Activated naive CD8-positive, alpha-beta T cell treated with anti-CD3 and anti-CD28 coated beads, Interleukin-2, amount 10 ng/mL, durations not matched to agents 7 days and 5 days (primary cell): ENCODE data around the gene SPATS2L. TPM values are rescaled to one million over a fixed set of nuclear protein-coding genes. Genes with fewer than 3 reads are reported as not detected.

Experiments used
- ATAC-seq: fragments of 150-1000 bp; cut with Tn5 transposase; one replicate; pipeline ENCODE4 v1.10.0; 2021; ENCODE audit warnings: low read depth, moderate library complexity
- POLR2A ChIA-PET: fragments of 350-600 bp; sonication (Branson Sonifier 250); formaldehyde crosslinking; loops from one replicate; lab custom pipeline; 2021; ENCODE audit warnings: antibody characterized with exemption; lab: Charles Lee
- DNase-seq: peaks from one replicate; pipeline ENCODE4 v3.0.0; 2021
- H3K27ac Mint-ChIP-seq: one replicate; pipeline ENCODE4 v1.8.0; 2022; ENCODE audit warnings: mild to moderate bottlenecking, mixed read lengths
- H3K27me3 Mint-ChIP-seq: one replicate; pipeline ENCODE4 v1.8.0; 2022; ENCODE audit warnings: mild to moderate bottlenecking, moderate library complexity, mixed read lengths
- H3K36me3 Mint-ChIP-seq: one replicate; pipeline ENCODE4 v1.8.0; 2021; ENCODE audit warnings: mild to moderate bottlenecking, mixed read lengths
- H3K4me1 Mint-ChIP-seq: one replicate; pipeline ENCODE4 v1.8.0; 2021; ENCODE audit warnings: mixed read lengths
- H3K4me3 Mint-ChIP-seq: one replicate; pipeline ENCODE4 v1.8.0; 2022; ENCODE audit warnings: mild to moderate bottlenecking, moderate library complexity, mixed read lengths
- H3K9me3 Mint-ChIP-seq: one replicate; pipeline ENCODE4 v1.8.0; 2021; ENCODE audit warnings: mixed read lengths
- total RNA-seq, 2 experiments: library from RNA; stranded (reverse); gene quantifications; one replicate each; pipeline ENCODE4 v1.2.3, GENCODE V29; 2021

Gene SPATS2L
- total RNA-seq, 2 experiments from 2014 or later, result 46.3 to 47.1 TPM

DNA sequence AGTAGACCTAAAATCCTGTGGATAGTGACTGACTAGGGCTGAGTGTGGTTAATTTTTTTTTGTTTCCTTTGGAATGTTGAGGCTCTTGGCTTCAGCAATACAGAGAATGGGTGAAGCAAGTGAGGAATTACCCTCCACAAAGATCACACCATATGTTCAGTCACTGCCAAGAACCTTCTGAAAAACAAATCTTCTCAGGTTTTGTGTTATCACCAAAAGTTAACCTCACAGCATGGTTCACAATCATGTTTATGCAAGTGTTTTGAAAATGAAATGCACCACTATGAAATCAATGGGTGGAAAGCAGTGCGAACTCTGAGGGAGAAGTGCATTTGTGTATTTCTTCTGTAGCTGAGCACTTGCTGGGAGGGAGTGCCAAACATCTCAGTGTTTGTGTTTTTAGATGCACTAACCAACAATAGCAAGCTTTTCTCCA is 44.4 kb downstream of the SPATS2L start:
- Mint-ChIP-seq H3K4me1 (peaks cover 4% of the 10 kb centered on the region), H3K9me3 (no peaks in the 10 kb centered on the region), H3K27ac (no peak overlapping the region), H3K4me3 (no peak overlapping the region), H3K36me3 (peaks cover 6% of the 10 kb centered on the region), H3K27me3 (no peaks in the 10 kb centered on the region)
- POLR2A ChIA-PET, result no interaction called here
- ATAC-seq (no peak), DNase-seq (no peak)

DNA sequence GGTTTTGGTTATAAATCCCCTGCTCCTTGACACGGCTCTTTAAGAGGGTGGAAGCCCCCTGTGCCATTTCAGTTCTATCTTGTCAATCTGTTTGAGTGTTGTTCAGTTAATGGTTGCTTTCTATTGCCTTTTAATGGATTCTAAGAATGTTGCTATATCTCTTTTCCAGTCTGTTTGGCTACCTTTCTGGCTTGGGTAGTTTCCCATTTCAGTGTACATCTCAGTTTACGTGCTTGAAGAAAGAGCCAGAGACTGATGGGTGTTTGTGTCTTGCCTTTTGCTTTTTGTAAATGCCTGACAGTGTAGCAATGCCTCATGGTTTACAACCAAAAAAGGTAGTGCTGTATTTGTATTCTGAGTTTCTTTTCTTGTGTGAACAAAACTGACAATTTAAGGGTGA is 45.3 kb downstream of the SPATS2L start:
- DNase-seq, result no peak
- ATAC-seq, result no peak
- Mint-ChIP-seq H3K4me1 (peaks cover 2% of the 10 kb centered on the region), H3K4me3 (no peak overlapping the region), H3K27me3 (no peaks in the 10 kb centered on the region), H3K36me3 (peaks cover 6% of the 10 kb centered on the region), H3K9me3 (no peaks in the 10 kb centered on the region), H3K27ac (no peak overlapping the region)
- POLR2A ChIA-PET, result no interaction called here

DNA sequence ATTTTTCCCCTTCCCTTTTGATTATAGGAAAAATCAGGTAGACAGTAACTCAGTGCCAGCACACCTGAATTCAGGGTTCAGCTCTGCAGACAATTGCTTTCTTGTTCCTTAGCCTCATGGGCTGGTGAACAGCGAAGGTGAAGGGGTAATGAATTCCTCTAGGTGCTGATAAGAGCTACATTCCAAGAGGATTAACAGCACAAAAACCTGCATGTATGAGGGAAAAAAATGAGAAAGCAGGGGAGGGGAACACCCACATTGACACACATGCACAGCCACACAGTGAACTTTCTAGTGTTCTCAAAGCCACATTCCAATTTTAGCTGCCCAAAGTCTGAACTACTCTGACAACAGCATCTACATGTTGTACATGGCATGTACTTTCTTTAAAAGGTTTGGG is 46.1 kb downstream of the SPATS2L start:
- DNase-seq (no peak), ATAC-seq (no peak)
- H3K4me1 Mint-ChIP-seq, result peaks cover 2% of the 10 kb centered on the region
- POLR2A ChIA-PET, result no interaction called here
- H3K27ac Mint-ChIP-seq, result no peak overlapping the region
- no peaks in the 10 kb centered on the region for H3K27me3 Mint-ChIP-seq
- H3K36me3 Mint-ChIP-seq, result peaks cover 6% of the 10 kb centered on the region
- H3K4me3 Mint-ChIP-seq, result no peak overlapping the region
- H3K9me3 Mint-ChIP-seq, result no peaks in the 10 kb centered on the region

DNA sequence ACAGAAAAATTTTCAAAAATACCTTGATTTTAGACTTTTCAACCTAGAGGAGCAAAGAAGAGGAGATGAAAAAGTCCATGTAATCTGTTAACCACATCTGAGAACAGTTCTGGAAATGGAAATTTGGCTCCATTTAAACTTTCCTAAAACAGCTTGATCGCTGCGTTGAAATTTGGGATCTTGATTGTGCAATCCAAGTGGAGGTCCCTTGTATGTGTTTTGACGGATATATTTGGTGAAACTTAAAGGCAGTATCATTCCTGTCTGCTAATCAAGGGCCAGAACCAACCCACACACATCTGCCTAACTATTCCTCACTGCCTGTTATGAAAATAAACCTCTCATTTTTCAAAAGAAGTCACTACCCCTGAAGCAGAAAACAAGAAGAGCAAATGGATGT is 46.6 kb downstream of the SPATS2L start:
- peaks cover 2% of the 10 kb centered on the region for H3K4me1 Mint-ChIP-seq
- POLR2A ChIA-PET, result no interaction called here
- H3K27me3 Mint-ChIP-seq, result no peaks in the 10 kb centered on the region
- no peaks in the 10 kb centered on the region for H3K9me3 Mint-ChIP-seq
- no peak overlapping the region for H3K27ac Mint-ChIP-seq
- DNase-seq (no peak), ATAC-seq (no peak)
- H3K36me3 Mint-ChIP-seq, result peaks cover 6% of the 10 kb centered on the region
- H3K4me3 Mint-ChIP-seq, result no peak overlapping the region

DNA sequence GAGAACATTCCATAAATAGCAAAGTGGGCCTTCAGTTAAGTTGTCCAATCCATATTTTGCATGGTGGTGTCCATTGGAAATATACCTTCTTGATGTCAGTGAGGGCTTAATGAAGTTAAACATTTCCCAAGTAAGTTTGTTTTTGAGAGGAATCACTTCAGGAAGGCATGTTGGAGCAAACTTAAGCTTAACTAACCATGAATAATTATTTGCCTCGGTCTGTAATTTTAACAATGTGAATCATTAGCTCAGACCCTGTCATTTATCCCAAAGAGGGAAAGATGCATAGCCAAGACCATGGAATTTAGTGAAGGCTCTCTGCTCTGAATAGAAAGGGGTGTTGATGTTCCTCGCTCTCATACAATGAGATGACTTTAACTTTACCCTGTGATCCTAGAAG is 47.4 kb downstream of the SPATS2L start:
- Mint-ChIP-seq H3K9me3 (no peaks in the 10 kb centered on the region), H3K4me3 (no peak overlapping the region), H3K4me1 (peaks cover 2% of the 10 kb centered on the region), H3K36me3 (peaks cover 8% of the 10 kb centered on the region), H3K27ac (no peak overlapping the region), H3K27me3 (peaks cover 2% of the 10 kb centered on the region)
- no peak for DNase-seq
- ATAC-seq, result no peak
- POLR2A ChIA-PET, result no interaction called here

DNA sequence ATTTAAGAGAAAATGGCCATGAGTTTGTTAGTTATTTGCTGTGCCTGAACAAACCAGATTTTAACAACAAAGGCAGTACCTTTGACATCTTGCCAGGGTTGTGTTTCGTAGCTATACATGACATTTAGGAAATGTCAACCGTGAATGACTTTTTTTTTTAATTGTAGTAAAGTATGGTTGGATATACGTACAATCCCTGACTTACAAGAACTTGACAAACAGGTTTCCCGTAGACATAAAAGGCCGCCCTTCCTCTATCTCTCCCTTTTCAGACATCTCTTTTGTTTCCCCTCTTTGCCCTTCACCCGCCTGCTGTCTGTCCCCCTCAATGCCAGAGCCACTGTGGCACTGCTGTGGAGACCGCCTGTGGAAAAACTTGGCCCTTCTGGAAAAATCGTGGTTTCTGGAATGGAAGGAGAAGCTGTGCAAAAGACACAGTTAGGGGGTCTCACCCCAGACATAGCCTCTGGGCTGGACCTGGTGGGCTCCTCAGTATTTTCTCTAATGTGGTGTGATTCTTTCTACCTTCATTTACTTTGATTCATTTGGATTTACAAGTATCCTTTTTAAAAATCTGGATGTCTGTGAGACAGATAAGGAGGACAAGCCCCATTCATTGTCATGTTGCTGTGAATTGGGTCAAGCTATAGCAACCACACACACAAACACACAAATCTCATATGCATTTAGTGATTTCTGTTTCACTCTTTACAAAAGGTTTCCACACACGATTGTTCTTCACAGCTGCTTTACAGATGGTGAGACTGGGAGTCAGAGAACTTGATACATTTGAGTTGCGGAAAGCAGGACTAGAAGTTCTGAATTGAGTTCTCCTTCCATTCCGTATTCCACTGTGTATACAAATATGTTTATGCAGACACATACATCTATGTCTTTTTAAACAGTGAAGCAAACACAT is 48.6 kb downstream of the SPATS2L start:
- POLR2A ChIA-PET, result no interaction called here
- peaks cover 2% of the 10 kb centered on the region for H3K27me3 Mint-ChIP-seq
- no peak overlapping the region for H3K4me3 Mint-ChIP-seq
- peaks cover 1% of the 10 kb centered on the region for H3K4me1 Mint-ChIP-seq
- no peaks in the 10 kb centered on the region for H3K9me3 Mint-ChIP-seq
- no peak overlapping the region for H3K27ac Mint-ChIP-seq
- peaks cover 13% of the 10 kb centered on the region for H3K36me3 Mint-ChIP-seq
- ATAC-seq (no peak), DNase-seq (no peak)

DNA sequence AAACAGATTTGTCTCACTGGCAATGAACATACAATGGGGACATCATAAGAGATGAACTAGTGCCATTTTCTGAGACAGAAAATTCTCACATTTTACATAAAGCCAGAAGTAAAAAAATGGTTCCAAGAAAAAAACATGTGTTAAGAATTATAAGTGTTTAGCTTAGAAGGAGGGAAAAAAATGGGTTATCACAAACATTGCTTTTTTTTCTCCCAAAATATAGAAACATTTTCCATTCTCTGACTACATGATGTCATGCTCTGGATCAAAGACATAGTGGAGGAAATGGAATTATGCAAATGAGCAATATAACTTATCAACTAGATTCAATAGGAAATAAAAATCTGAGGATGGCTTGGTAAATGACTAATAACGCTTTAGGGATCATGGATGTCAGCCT is 49.8 kb downstream of the SPATS2L start:
- ATAC-seq (no peak), DNase-seq (no peak)
- POLR2A ChIA-PET, result no interaction called here
- Mint-ChIP-seq H3K27ac (no peak overlapping the region), H3K4me1 (no peaks in the 10 kb centered on the region), H3K27me3 (peaks cover 2% of the 10 kb centered on the region), H3K4me3 (no peak overlapping the region), H3K9me3 (no peaks in the 10 kb centered on the region), H3K36me3 (peaks cover 14% of the 10 kb centered on the region)

DNA sequence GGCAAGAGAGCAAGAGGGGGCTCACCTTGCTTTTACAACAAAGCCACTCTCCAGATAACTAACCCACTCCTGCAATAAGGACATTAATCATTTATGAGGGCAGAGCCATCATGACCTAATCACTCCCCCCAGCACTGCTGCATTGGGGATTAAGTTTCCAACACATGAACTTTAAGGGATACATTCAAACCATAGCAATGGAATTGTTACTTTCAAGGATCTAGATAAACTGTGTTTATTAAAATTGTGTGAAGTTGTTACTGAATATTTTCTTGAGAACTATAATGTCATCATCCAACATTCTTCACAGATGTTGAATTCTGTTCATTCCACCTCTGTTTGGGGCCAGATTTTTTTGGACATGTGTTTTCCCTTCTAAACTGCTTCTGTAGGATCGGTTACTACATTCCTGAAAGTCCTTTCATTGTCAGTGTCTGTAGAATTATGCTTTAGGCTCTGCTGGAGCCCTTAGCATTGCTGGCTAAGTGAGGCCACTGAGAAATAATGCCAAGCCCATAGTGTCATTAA is 50.4 kb downstream of the SPATS2L start:
- Mint-ChIP-seq H3K9me3 (no peaks in the 10 kb centered on the region), H3K4me3 (no peak overlapping the region), H3K27me3 (peaks cover 2% of the 10 kb centered on the region), H3K27ac (no peak overlapping the region), H3K4me1 (no peaks in the 10 kb centered on the region), H3K36me3 (peaks cover 14% of the 10 kb centered on the region)
- no peak for DNase-seq
- POLR2A ChIA-PET, result no interaction called here
- no peak for ATAC-seq

DNA sequence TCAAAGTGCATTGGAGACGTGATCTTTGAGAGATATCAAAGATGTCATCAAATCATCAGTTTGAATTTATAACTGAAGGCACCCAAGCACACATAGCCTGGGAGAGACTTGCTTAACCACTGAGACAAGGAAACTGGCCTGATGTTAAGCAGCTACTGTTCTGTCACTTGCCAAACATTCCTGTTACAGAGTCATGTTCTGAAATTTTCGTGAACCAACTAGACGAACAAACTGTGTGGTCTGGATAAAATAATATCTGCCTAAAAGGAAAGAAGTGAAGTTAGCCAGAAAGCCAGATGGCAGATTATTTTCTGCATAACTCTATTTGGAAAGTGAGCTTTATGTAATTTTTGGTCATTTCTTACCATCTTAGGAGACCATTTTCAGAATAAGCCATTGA is 51.4 kb downstream of the SPATS2L start:
- H3K36me3 Mint-ChIP-seq, result peaks cover 14% of the 10 kb centered on the region
- POLR2A ChIA-PET, result interaction anchor here (0.7 kb wide), 1 partner anchor 331 kb away, joined by 3 read pairs; no protein-coding TSS in a partner anchor
- no peak for ATAC-seq
- no peaks in the 10 kb centered on the region for H3K9me3 Mint-ChIP-seq
- H3K27ac Mint-ChIP-seq, result no peak overlapping the region
- H3K27me3 Mint-ChIP-seq, result peaks cover 2% of the 10 kb centered on the region
- H3K4me1 Mint-ChIP-seq, result peaks cover 3% of the 10 kb centered on the region
- no peak for DNase-seq
- H3K4me3 Mint-ChIP-seq, result no peak overlapping the region

DNA sequence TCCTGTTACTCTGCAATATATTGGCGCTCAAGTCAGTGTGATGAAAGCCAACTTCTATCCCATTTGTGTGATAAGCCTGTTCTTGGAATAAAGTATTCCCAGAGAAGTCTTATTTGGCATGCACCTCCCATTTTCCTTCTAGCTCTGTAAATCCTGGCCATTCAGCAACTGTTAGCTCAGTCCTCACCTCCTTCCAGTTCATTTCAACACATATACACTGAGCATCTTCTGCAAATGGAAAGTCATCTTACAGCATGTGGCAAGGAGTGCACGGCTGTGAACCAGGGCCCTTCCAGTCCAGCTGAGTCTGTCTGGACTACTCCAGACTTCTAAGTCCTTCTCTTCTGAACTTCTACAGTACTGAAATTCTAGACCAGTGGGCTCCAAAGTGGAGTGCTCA is 53.1 kb downstream of the SPATS2L start:
- no peak overlapping the region for H3K27ac Mint-ChIP-seq
- no peak overlapping the region for H3K4me3 Mint-ChIP-seq
- no peak for ATAC-seq

DNA sequence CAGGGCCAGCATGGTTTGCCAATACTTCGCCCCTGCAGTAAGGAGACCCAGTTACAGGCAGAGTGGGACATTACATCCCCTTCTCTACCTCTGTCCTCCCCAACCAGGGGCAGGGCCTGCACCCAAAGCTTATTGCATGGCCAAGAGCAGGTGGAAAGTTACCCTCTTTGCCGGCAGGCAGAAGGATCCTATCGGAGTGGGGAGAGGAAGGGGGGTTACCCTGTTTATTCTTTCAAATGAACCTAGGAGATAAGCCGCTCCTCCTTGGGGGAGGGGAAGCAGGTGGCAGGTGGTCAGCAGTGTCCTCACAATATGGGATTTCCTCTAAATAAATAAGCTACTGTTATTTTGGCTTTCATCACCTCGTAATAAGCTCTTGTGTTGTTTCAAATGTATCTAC is 53.9 kb downstream of the SPATS2L start:
- Mint-ChIP-seq H3K27ac (no peak overlapping the region), H3K9me3 (no peaks in the 10 kb centered on the region), H3K36me3 (peaks cover 10% of the 10 kb centered on the region), H3K4me1 (peaks cover 3% of the 10 kb centered on the region), H3K4me3 (no peak overlapping the region), H3K27me3 (peaks cover 2% of the 10 kb centered on the region)
- ATAC-seq (no peak), DNase-seq (no peak)
- POLR2A ChIA-PET, result no interaction called here

More for the DNA sequence above, 53.1 kb downstream of the SPATS2L start:
- H3K9me3 Mint-ChIP-seq, result no peaks in the 10 kb centered on the region
- H3K36me3 Mint-ChIP-seq, result peaks cover 10% of the 10 kb centered on the region
- H3K4me1 Mint-ChIP-seq, result peaks cover 3% of the 10 kb centered on the region
- POLR2A ChIA-PET, result no interaction called here
- H3K27me3 Mint-ChIP-seq, result peaks cover 2% of the 10 kb centered on the region
- no peak for DNase-seq

DNA sequence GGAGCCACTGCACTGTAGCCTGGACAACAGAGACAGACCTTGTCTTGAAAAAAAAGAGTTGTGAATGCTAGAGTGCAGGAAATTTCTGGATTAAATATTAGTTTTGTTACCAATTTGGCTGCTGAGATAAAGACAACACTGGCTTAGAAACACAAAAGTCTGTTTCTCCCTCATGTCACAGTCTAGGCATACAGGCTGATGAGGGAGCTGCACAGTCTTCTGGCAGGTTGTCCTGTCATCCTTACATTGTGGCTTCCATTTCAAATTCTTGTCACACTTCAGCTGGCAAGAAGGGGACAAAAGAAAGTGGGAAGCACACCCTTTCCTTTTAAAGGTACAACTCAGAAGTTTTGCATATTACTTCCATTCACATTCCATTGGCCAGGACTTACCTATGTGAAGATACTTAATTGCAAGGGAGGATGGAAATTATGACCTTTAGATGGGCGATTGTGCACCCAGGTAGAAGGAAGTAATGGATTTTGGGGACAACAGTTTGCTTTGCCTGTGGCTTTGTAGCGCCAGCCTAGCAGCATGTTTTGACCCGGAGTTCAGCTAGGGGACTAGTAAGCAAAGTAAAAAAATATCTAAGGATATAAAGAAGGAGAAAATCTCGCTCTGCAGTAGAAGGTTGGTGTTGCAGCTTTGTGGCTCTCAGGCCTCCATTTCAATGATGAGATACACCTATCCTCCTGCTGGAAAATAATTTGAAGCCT is 55.9 kb downstream of the SPATS2L start:
- H3K4me1 Mint-ChIP-seq, result peaks cover 3% of the 10 kb centered on the region
- H3K36me3 Mint-ChIP-seq, result peaks cover 10% of the 10 kb centered on the region
- peaks cover 2% of the 10 kb centered on the region for H3K27me3 Mint-ChIP-seq
- H3K4me3 Mint-ChIP-seq, result no peak overlapping the region
- no peak for DNase-seq
- POLR2A ChIA-PET, result no interaction called here
- no peaks in the 10 kb centered on the region for H3K9me3 Mint-ChIP-seq
- no peak for ATAC-seq
- H3K27ac Mint-ChIP-seq, result no peak overlapping the region

DNA sequence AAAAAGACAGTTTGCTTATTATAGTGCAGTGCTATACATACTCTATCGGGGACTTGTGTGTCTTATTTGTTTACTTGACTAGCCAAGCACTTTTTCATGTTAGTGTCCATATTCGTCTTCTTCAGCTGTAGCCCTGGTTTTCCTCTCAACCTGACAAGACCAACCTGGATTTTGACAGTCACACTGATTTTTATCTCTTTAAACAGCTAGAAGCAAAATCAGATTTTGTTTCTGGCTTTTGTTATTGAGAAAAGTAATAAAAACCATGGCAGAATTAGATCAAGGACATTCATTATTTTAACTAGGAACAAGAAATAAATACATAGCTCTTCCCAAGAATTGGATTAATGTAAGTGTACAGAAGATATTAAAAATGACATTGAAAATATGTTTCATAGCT is 56.8 kb downstream of the SPATS2L start:
- Mint-ChIP-seq H3K36me3 (peaks cover 13% of the 10 kb centered on the region), H3K4me1 (peaks cover 3% of the 10 kb centered on the region), H3K4me3 (no peak overlapping the region), H3K27ac (no peak overlapping the region), H3K9me3 (no peaks in the 10 kb centered on the region), H3K27me3 (peaks cover 1% of the 10 kb centered on the region)
- DNase-seq, result no peak
- POLR2A ChIA-PET, result no interaction called here
- no peak for ATAC-seq
